Kidney (tissue), 14 donors: Measurements from ENCODE around the gene GFPT2. TPM values are rescaled to one million over a fixed set of nuclear protein-coding genes. Genes with fewer than 3 reads are reported as not detected.

ENCODE experiments used
- DNase-seq, 5 donors: peaks; one replicate each; pipeline ENCODE4 v3.0.0-alpha.2; 2013 to 2020
- FAIRE-seq: peaks from 2 replicates; lab custom pipeline; 2012; peaks lifted over from hg19 to GRCh38; lab: Jason Lieb, UNC
- H3K27ac ChIP-seq, 2 donors: one replicate each; pipeline ENCODE4 v1.7.0; 2013; ENCODE audit warnings: low read depth in 2 of 2, low read length in 2 of 2, inconsistent platforms in 1 of 2
- H3K27me3 ChIP-seq: one replicate; pipeline ENCODE4 v1.7.1; 2013; ENCODE audit warnings: low read length, inconsistent platforms; ENCODE audit not compliant: control insufficient read depth, insufficient read depth
- H3K36me3 ChIP-seq, 3 donors: one replicate each; pipeline versions ENCODE4 v1.7.0 to v1.7.1; 2013; ENCODE audit warnings: low read length in 3 of 3, control low read depth in 1 of 3, inconsistent platforms in 1 of 3; ENCODE audit not compliant: insufficient read depth in 3 of 3, control insufficient read depth in 2 of 3
- H3K4me1 ChIP-seq, 3 donors: one replicate each; pipeline versions ENCODE4 v1.7.0 to v1.7.1; 2013; ENCODE audit warnings: low read length in 3 of 3, inconsistent platforms in 1 of 3, low read depth in 1 of 3; ENCODE audit not compliant: control insufficient read depth in 2 of 3, insufficient read depth in 2 of 3
- H3K4me3 ChIP-seq, 3 donors: one replicate each; pipeline versions ENCODE4 v1.7.0 to v1.8.1; 2013; ENCODE audit warnings: low read length in 3 of 3, control low read depth in 1 of 3, inconsistent platforms in 1 of 3
- H3K9ac ChIP-seq, 3 donors: one replicate each; pipeline versions ENCODE4 v1.7.0 to v1.7.1; 2013; ENCODE audit warnings: low read length in 3 of 3, control low read depth in 1 of 3, inconsistent platforms in 1 of 3
- H3K9me3 ChIP-seq, 3 donors: one replicate each; pipeline versions ENCODE4 v1.7.0 to v1.7.1; 2013; ENCODE audit warnings: low read length in 3 of 3, control low read depth in 1 of 3, inconsistent platforms in 1 of 3; ENCODE audit not compliant: control insufficient read depth in 2 of 3, insufficient read depth in 1 of 3
- intact Hi-C: fragments of 100-400 bp; cut with DNase I; formaldehyde crosslinking; loops from one replicate; pipeline ENCODE4 v1.11.1; 2022
- polyA plus RNA-seq: library from polyadenylated mRNA; stranded (reverse); fragments of 350-450 nt; fragmentation: Illumina TruSeq; extraction: RNeasy Lipid Tissue Mini Kit (QIAGEN cat#74804); gene quantifications from one replicate; pipeline ENCODE4 v1.2.3, GENCODE V29; 2014; ENCODE audit warnings: low read depth, low replicate concordance; ENCODE audit not compliant: insufficient read depth
- total RNA-seq: library from RNA; stranded (reverse); fragmentation: NEBNext Ultra II Directional; extraction: Animal tissue kit (Norgen Biotek cat#: 25700); gene quantifications from one replicate; pipeline ENCODE4 v1.2.1, GENCODE V29; 2021
- TF ChIP-seq, protein P1 (sequence below): IDR thresholded peaks from 3 replicates; pipeline ENCODE4 v1.5.1; 2012; ENCODE audit warnings: mild to moderate bottlenecking, moderate library complexity, borderline replicate concordance; ENCODE audit not compliant: insufficient read depth; ENCODE audit errors: extremely low read depth
- donor health status: control.
- donor health status: control.
- donor health status: control.
- donor health status: control.
- donor health status: control.
- donor health status: DM: yes; HTN: yes; CAD: no.
- donor health status: Normal renal cell carcinoma (clear cell type).

GFPT2 gene
- total and polyA plus RNA-seq, 2 donors from 2014 or later: 2.7 to 15.9 TPM

DNA sequence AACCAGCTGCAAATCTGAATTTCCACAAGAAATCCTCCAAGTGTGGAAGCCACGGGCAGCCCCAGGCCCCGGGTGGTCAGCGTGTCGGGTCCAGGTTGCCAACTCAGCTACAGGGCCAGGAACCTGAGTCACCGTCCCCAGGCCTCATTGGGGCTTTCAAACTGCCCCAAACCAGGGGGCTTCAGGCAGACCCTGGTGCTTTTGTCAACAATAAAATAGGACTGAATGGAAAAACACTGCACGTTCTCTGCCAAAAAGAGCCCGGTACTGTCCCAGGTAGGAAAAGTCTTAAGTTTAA lies 24.0 kb downstream of the GFPT2 start:
- intact Hi-C loops: no loop called here
- H3K4me3 ChIP-seq: no peak overlapping the region
- no peaks in the 10 kb centered on the region for H3K4me1 ChIP-seq
- TF ChIP-seq, protein P1, sequence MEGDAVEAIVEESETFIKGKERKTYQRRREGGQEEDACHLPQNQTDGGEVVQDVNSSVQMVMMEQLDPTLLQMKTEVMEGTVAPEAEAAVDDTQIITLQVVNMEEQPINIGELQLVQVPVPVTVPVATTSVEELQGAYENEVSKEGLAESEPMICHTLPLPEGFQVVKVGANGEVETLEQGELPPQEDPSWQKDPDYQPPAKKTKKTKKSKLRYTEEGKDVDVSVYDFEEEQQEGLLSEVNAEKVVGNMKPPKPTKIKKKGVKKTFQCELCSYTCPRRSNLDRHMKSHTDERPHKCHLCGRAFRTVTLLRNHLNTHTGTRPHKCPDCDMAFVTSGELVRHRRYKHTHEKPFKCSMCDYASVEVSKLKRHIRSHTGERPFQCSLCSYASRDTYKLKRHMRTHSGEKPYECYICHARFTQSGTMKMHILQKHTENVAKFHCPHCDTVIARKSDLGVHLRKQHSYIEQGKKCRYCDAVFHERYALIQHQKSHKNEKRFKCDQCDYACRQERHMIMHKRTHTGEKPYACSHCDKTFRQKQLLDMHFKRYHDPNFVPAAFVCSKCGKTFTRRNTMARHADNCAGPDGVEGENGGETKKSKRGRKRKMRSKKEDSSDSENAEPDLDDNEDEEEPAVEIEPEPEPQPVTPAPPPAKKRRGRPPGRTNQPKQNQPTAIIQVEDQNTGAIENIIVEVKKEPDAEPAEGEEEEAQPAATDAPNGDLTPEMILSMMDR: no peak
- no peaks in the 10 kb centered on the region for H3K36me3 ChIP-seq
- FAIRE-seq (no peak), DNase-seq (peak in 1 of 5 donors; percentile 25)
- H3K9ac ChIP-seq: no peak overlapping the region
- no peak overlapping the region for H3K27ac ChIP-seq
- H3K9me3 ChIP-seq: no peaks in the 10 kb centered on the region
- no peaks in the 10 kb centered on the region for H3K27me3 ChIP-seq

DNA sequence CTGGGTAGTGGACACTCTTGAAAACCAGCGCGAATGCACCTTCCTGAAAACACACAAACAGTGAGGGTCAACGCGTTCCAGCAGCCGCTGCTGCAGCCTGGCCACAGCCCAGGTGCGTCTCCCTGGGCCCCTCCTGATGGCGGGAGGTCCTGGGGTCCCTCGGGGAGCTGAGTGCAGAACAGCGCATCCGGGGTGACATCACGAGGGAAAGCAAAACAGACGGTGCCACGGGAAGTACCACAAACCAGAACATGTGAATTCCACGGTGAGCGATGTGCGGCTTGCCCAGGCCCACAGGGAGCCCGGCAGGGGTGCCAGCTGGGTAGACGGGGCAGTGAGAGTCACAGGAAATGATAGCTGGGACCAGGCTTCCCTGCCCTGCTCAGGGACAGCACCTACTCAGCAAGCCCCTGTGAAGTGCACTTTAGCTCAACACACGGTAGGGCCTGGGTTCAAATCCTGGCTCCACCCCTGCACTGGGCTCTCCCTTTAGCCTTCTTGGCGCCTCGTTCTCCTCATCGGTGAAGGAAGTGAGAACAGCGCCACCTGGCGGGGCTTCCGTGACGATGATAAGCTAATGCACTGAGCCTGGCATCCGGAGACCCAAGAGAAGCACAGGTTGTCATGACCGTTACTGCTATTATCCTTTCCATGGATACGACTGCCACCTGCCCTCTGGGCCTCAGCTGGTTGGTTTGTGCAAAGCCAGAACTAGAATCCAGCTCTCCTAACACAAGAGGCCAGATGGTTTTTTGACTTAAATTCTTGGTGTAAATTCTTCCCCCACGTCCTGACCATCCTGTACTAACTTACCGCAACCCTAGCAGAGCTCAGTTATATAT lies 24.6 kb downstream of the GFPT2 start:
- Histone ChIP-seq H3K9me3 (no peaks in the 10 kb centered on the region), H3K4me3 (no peak overlapping the region), H3K4me1 (no peaks in the 10 kb centered on the region), H3K36me3 (no peaks in the 10 kb centered on the region), H3K27ac (no peak overlapping the region), H3K9ac (no peak overlapping the region), H3K27me3 (no peaks in the 10 kb centered on the region)
- TF ChIP-seq, protein P1: peak; percentile 65
- peak; percentile 59 to 86 (median 77) for DNase-seq
- no peak for FAIRE-seq
- intact Hi-C loops: no loop called here

DNA sequence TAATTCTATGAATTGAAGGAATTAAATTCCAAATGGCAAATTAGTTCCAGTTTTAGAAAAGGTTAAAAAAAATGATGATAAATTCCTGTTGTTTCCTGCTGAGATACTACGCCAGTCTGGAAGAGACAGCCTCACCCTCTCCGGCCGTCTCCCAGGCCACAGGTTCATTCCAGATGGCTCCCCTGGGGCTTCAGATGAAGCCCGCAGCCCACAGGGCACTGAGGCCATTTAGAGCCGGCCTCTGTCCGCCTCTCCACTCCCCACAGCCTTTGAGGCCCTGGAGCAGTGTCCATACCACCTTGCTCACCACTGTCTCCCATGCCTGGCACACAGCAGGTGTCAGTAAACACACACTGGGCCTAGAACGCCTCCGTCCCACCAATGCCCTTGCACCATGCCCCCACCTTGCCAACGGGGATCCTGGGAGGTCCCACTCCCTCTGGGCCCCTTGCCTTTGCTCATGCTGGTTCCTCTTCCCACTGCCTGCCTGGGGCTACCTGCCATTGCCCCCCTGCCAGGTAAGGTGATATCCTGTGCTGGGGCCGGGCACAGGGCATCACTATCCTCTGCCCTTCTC lies 26.1 kb downstream of the GFPT2 start:
- TF ChIP-seq, protein P1: no peak
- no peaks in the 10 kb centered on the region for H3K4me1 ChIP-seq
- H3K9ac ChIP-seq: no peak overlapping the region
- FAIRE-seq (no peak), DNase-seq (peak in 1 of 5 donors; percentile 48)
- H3K9me3 ChIP-seq: no peaks in the 10 kb centered on the region
- no peaks in the 10 kb centered on the region for H3K36me3 ChIP-seq
- intact Hi-C loops: no loop called here
- H3K27me3 ChIP-seq: no peaks in the 10 kb centered on the region
- H3K4me3 ChIP-seq: no peak overlapping the region
- no peak overlapping the region for H3K27ac ChIP-seq
